GM12891 (cell line): ENCODE results near the gene PRAMEF9.
"Not testable (repeated sequence)": the region's sequence is repeated elsewhere in the genome, so short reads cannot be mapped to it uniquely, and the experiment has no call there.

ENCODE experiments used
- POLR2A ChIP-seq: IDR thresholded peaks from 2 replicates; pipeline ENCODE4 v1.6.1; 2011; ENCODE audit warnings: low read depth, low read length, control low read depth
- POLR2AphosphoS5 ChIP-seq: IDR thresholded peaks from 2 replicates; pipeline ENCODE4 v1.6.1; 2011; ENCODE audit warnings: low read depth, low read length, control low read depth
- TAF1 ChIP-seq: IDR thresholded peaks from 2 replicates; pipeline ENCODE4 v1.6.1; 2011; ENCODE audit warnings: low read depth, low read length, control low read depth

DNA sequence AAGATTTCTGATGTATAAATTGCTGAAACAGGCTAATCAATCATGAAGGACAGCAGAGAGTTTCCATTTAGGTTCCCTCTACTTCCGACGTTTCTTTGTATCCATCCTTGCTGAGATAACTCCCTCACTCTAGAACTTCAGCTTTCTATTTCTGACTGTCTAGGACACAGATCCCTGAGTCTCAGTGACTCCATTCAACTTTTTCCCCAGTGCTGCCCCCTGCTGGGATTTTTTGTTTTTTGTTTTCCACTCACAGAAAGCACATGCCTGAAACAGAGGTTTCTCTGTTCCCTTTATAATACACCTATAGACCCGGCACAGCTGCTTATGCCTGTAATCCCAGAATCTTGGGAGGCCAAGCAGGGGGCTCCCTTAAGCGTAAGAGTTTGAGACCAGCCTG lies 51.1 kb downstream of the PRAMEF9 start:
- TF ChIP-seq TAF1, POLR2AphosphoS5, POLR2A: not testable (repeated sequence)
